A673 (cell line): ENCODE results near the gene PBX1. TPM values are rescaled to one million over a fixed set of nuclear protein-coding genes. Genes with fewer than 3 reads are reported as not detected.

Source experiments
- BruUV-seq: library from RNA; stranded (reverse); fragments of 400-500 nt; replicated peaks from 2 replicates; lab custom pipeline; 2021; lab: Mats Ljungman, UMichigan
- CTCF ChIA-PET: fragments of 300-600 bp; sonication (Branson Sonifier 250); formaldehyde crosslinking; loops from one replicate; lab custom pipeline; 2022; ENCODE audit warnings: antibody characterized with exemption; lab: Charles Lee
- POLR2A ChIA-PET: fragments of 300-600 bp; sonication (Branson Sonifier 250); formaldehyde crosslinking; loops from one replicate; lab custom pipeline; 2022; ENCODE audit warnings: antibody characterized with exemption; ENCODE audit not compliant: low non-redundant PET; lab: Charles Lee
- DNase-seq: peaks from one replicate; pipeline ENCODE4 v3.0.0-alpha.2; 2015; ENCODE audit warnings: low spot score
- H3K27ac ChIP-seq: fragments of 200-600 bp; sonication (generic); 2 replicates; pipeline ENCODE4 v1.5.1; 2016; ENCODE audit warnings: mixed run types, low read depth, mild to moderate bottlenecking, mixed read lengths, antibody characterized with exemption, low read length; ENCODE audit not compliant: poor library complexity, severe bottlenecking
- H3K27me3 ChIP-seq: fragments of 200-600 bp; sonication (generic); replicated peaks from 2 replicates; pipeline ENCODE4 v1.6.1; 2017; ENCODE audit warnings: mixed run types, low read depth, mild to moderate bottlenecking, mixed read lengths, antibody characterized with exemption, low read length; ENCODE audit not compliant: insufficient read depth, poor library complexity
- H3K36me3 ChIP-seq: fragments of 200-600 bp; sonication (generic); 2 replicates; pipeline ENCODE4 v1.6.1; 2016; ENCODE audit warnings: mixed run types, mild to moderate bottlenecking, mixed read lengths, antibody characterized with exemption, low read length; ENCODE audit not compliant: insufficient read depth, poor library complexity, severe bottlenecking
- H3K4me1 ChIP-seq: fragments of 200-600 bp; sonication (generic); 2 replicates; pipeline ENCODE4 v1.6.1; 2017; ENCODE audit warnings: mixed run types, mild to moderate bottlenecking, mixed read lengths, antibody characterized with exemption, low read length; ENCODE audit not compliant: insufficient read depth, poor library complexity, severe bottlenecking
- H3K4me3 ChIP-seq: fragments of 200-600 bp; sonication (generic); 2 replicates; pipeline ENCODE4 v1.5.1; 2016; ENCODE audit warnings: low read depth, mixed run types, mild to moderate bottlenecking, mixed read lengths, low read length; ENCODE audit not compliant: poor library complexity, severe bottlenecking
- H3K9me3 ChIP-seq: fragments of 200-600 bp; sonication (generic); 2 replicates; pipeline ENCODE4 v1.6.1; 2016; ENCODE audit warnings: mixed run types, low read depth, mild to moderate bottlenecking, mixed read lengths, antibody characterized with exemption, low read length; ENCODE audit not compliant: poor library complexity, severe bottlenecking
- EZH2 ChIP-seq: fragments of 200-600 bp; sonication (generic); IDR thresholded peaks from 2 replicates; pipeline ENCODE4 v1.6.1; 2017; ENCODE audit warnings: borderline replicate concordance, low read depth, mild to moderate bottlenecking, mixed read lengths, antibody characterized with exemption, low read length; ENCODE audit not compliant: poor library complexity, severe bottlenecking
- intact Hi-C: fragments of 100-400 bp; cut with micrococcal nuclease; formaldehyde crosslinking; loops from one replicate; pipeline ENCODE4 v1.10.0; 2022; ENCODE audit not compliant: unreplicated experiment
- total RNA-seq: library from RNA; stranded (reverse); gene quantifications from 2 replicates; pipeline ENCODE4 v1.2.3, GENCODE V29; 2021
- TF ChIP-seq, protein P1 (sequence below): fragments of 300-800, 200-600 bp; sonication (generic); conservative IDR thresholded peaks from 2 replicates; pipeline ENCODE4 v1.5.1; 2017; ENCODE audit warnings: low read depth, mild to moderate bottlenecking, antibody characterized with exemption, low read length, moderate library complexity, mixed read lengths

PBX1 gene
- total RNA-seq, 1 experiment from 2014 or later, result 51.5 TPM

GRCh38 chr1:164702216-164702615 lies 143.2 kb downstream of the PBX1 start:
- H3K9me3 ChIP-seq, result no peaks in the 10 kb centered on the region
- TF ChIP-seq, protein P1, sequence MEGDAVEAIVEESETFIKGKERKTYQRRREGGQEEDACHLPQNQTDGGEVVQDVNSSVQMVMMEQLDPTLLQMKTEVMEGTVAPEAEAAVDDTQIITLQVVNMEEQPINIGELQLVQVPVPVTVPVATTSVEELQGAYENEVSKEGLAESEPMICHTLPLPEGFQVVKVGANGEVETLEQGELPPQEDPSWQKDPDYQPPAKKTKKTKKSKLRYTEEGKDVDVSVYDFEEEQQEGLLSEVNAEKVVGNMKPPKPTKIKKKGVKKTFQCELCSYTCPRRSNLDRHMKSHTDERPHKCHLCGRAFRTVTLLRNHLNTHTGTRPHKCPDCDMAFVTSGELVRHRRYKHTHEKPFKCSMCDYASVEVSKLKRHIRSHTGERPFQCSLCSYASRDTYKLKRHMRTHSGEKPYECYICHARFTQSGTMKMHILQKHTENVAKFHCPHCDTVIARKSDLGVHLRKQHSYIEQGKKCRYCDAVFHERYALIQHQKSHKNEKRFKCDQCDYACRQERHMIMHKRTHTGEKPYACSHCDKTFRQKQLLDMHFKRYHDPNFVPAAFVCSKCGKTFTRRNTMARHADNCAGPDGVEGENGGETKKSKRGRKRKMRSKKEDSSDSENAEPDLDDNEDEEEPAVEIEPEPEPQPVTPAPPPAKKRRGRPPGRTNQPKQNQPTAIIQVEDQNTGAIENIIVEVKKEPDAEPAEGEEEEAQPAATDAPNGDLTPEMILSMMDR, result no peak
- TF ChIP-seq EZH2, result no peak
- POLR2A ChIA-PET, result no interaction called here
- H3K27ac ChIP-seq, result no peak overlapping the region
- no peak overlapping the region for H3K4me3 ChIP-seq
- CTCF ChIA-PET, result no interaction called here
- peaks cover 25% of the 10 kb centered on the region for H3K4me1 ChIP-seq
- no peaks in the 10 kb centered on the region for H3K36me3 ChIP-seq
- intact Hi-C loops, result no loop called here
- DNase-seq, result no peak
- BruUV-seq, result no TSS peak
- no peaks in the 10 kb centered on the region for H3K27me3 ChIP-seq

GRCh38 chr1:164702664-164703063 lies 143.7 kb downstream of the PBX1 start:
- Histone ChIP-seq H3K4me1 (peaks cover 26% of the 10 kb centered on the region), H3K9me3 (no peaks in the 10 kb centered on the region), H3K36me3 (no peaks in the 10 kb centered on the region), H3K4me3 (no peak overlapping the region), H3K27me3 (no peaks in the 10 kb centered on the region), H3K27ac (no peak overlapping the region)
- POLR2A ChIA-PET, result no interaction called here
- intact Hi-C loops, result no loop called here
- no peak for DNase-seq
- no TSS peak for BruUV-seq
- TF ChIP-seq, protein P1, result no peak
- no peak for TF ChIP-seq EZH2
- CTCF ChIA-PET, result no interaction called here

- H3K27ac ChIP-seq, result no peak overlapping the region
- no peaks in the 10 kb centered on the region for H3K27me3 ChIP-seq
- peaks cover 26% of the 10 kb centered on the region for H3K4me1 ChIP-seq
- CTCF ChIA-PET, result no interaction called here
- POLR2A ChIA-PET, result no interaction called here
- no peaks in the 10 kb centered on the region for H3K9me3 ChIP-seq
- no peaks in the 10 kb centered on the region for H3K36me3 ChIP-seq
- no peak for DNase-seq
- TF ChIP-seq, protein P1, result 0 out of 2 replicates have a peak, but pooled peaks have one; percentile 22
- TF ChIP-seq EZH2, result no peak
- no TSS peak for BruUV-seq
- intact Hi-C loops, result no loop called here
- H3K4me3 ChIP-seq, result no peak overlapping the region
These were observed 144.5 kb downstream of the PBX1 start for GRCh38 chr1:164703463-164703862.
